Neural cell (in vitro differentiated cells): Measurements from ENCODE around the gene FOXS1. TPM values are rescaled to one million over a fixed set of nuclear protein-coding genes. Genes with fewer than 3 reads are reported as not detected.

Source experiments
- H2AFZ ChIP-seq: fragments of 200-600, 300-800 bp; sonication (generic), shearing (Covaris generic); 2 replicates; pipeline ENCODE4 v1.6.0; 2014; ENCODE audit warnings: low read depth, mild to moderate bottlenecking, antibody characterized with exemption, low read length, moderate library complexity
- H3F3A ChIP-seq: fragments of 200-600 bp; shearing (Covaris generic); 2 replicates; pipeline ENCODE4 v1.6.1; 2016; ENCODE audit warnings: mild to moderate bottlenecking, moderate library complexity, mixed read lengths, antibody characterized with exemption, low read length; ENCODE audit not compliant: insufficient read depth, poor library complexity, severe bottlenecking
- H3K27ac ChIP-seq: fragments of 200-600, 300-800 bp; sonication (generic), shearing (Covaris generic); 2 replicates; pipeline ENCODE4 v1.5.1; 2014; ENCODE audit warnings: mild to moderate bottlenecking, low read length, moderate library complexity
- H3K27me3 ChIP-seq: fragments of 300-800, 200-600 bp; sonication (generic), shearing (Covaris generic); 2 replicates; pipeline ENCODE4 v1.6.0; 2014; ENCODE audit warnings: mild to moderate bottlenecking, low read depth, low read length, moderate library complexity; ENCODE audit not compliant: insufficient read depth
- H3K36me3 ChIP-seq: fragments of 300-800, 200-600 bp; sonication (generic), shearing (Covaris generic); 2 replicates; pipeline ENCODE4 v1.5.1; 2014; ENCODE audit warnings: mild to moderate bottlenecking, antibody characterized with exemption, low read length, moderate library complexity; ENCODE audit not compliant: insufficient read depth
- H3K4me2 ChIP-seq: fragments of 300-800, 200-600 bp; sonication (generic), shearing (Covaris generic); 2 replicates; pipeline ENCODE4 v1.6.0; 2014; ENCODE audit warnings: mild to moderate bottlenecking, low read length
- H3K4me3 ChIP-seq: fragments of 300-800, 200-600 bp; sonication (generic), shearing (Covaris generic); 2 replicates; pipeline ENCODE4 v1.5.1; 2014; ENCODE audit warnings: mild to moderate bottlenecking, low read length, moderate library complexity
- H3K79me2 ChIP-seq: fragments of 200-600 bp; shearing (Covaris generic); replicated peaks from 2 replicates; pipeline ENCODE4 v1.6.0; 2014; ENCODE audit warnings: mild to moderate bottlenecking, low read length, moderate library complexity; ENCODE audit not compliant: insufficient read depth
- H3K9ac ChIP-seq: fragments of 300-800, 200-600 bp; sonication (generic), shearing (Covaris generic); 2 replicates; pipeline ENCODE4 v1.6.1; 2016; ENCODE audit warnings: mild to moderate bottlenecking, low read length, mixed read lengths
- H3K9me2 ChIP-seq: fragments of 200-600 bp; shearing (Covaris generic); 2 replicates; pipeline ENCODE4 v1.6.1; 2016; ENCODE audit warnings: mild to moderate bottlenecking, low read length, mixed read lengths; ENCODE audit not compliant: insufficient read depth
- H3K9me3 ChIP-seq: fragments of 200-600, 300-800 bp; sonication (generic), shearing (Covaris generic); 2 replicates; pipeline ENCODE4 v1.6.1; 2016; ENCODE audit warnings: mild to moderate bottlenecking, mixed run types, low read length, moderate library complexity, mixed read lengths
- H4K20me1 ChIP-seq: fragments of 200-600 bp; shearing (Covaris generic); 2 replicates; pipeline ENCODE4 v1.6.1; 2016; ENCODE audit warnings: mild to moderate bottlenecking, mixed run types; ENCODE audit not compliant: insufficient read depth
- CTCF ChIP-seq: fragments of 450-650 bp; IDR thresholded peaks from 2 replicates; pipeline ENCODE4 v1.5.1; 2014; ENCODE audit warnings: antibody characterized with exemption, mild to moderate bottlenecking, moderate library complexity; ENCODE audit not compliant: poor library complexity, severe bottlenecking
- EP300 ChIP-seq: fragments of 450-650 bp; conservative IDR thresholded peaks from 2 replicates; pipeline ENCODE4 v1.6.1; 2014; ENCODE audit warnings: antibody characterized with exemption, mild to moderate bottlenecking, moderate library complexity; ENCODE audit not compliant: poor library complexity, severe bottlenecking
- EZH2 ChIP-seq: fragments of 200-600, 300-800 bp; shearing (Covaris generic), sonication (generic); IDR thresholded peaks from 2 replicates; pipeline ENCODE4 v1.6.1; 2014; ENCODE audit warnings: antibody characterized with exemption, low read length, borderline replicate concordance, mild to moderate bottlenecking; ENCODE audit not compliant: insufficient read depth, poor library complexity, severe bottlenecking
- MXI1 ChIP-seq: fragments of 450-650 bp; conservative IDR thresholded peaks from 2 replicates; pipeline ENCODE4 v1.6.1; 2014; ENCODE audit warnings: antibody characterized with exemption, mild to moderate bottlenecking; ENCODE audit not compliant: poor library complexity, severe bottlenecking
- POLR2AphosphoS5 ChIP-seq: IDR thresholded peaks from 2 replicates; pipeline ENCODE4 v1.6.1; 2012
- RAD21 ChIP-seq: fragments of 450-650 bp; conservative IDR thresholded peaks from 2 replicates; pipeline ENCODE4 v1.6.1; 2014; ENCODE audit warnings: antibody characterized with exemption, mild to moderate bottlenecking, moderate library complexity
- REST ChIP-seq: IDR thresholded peaks from 2 replicates; pipeline ENCODE4 v1.6.1; 2012; ENCODE audit warnings: borderline replicate concordance
- SMC3 ChIP-seq: fragments of 450-650 bp; conservative IDR thresholded peaks from 2 replicates; pipeline ENCODE4 v1.6.1; 2014; ENCODE audit warnings: antibody characterized with exemption, mild to moderate bottlenecking, moderate library complexity; ENCODE audit not compliant: poor library complexity
- TAF1 ChIP-seq: IDR thresholded peaks from 2 replicates; pipeline ENCODE4 v1.6.1; 2012; ENCODE audit warnings: low read depth
- polyA plus RNA-seq: library from polyadenylated mRNA; depleted of rRNA; stranded (reverse); fragments of >200 nt; gene quantifications from 2 replicates; pipeline ENCODE4 v1.2.3, GENCODE V29; 2014

The FOXS1 gene
- polyA plus RNA-seq, 1 donor from 2014 or later, result not detected

DNA sequence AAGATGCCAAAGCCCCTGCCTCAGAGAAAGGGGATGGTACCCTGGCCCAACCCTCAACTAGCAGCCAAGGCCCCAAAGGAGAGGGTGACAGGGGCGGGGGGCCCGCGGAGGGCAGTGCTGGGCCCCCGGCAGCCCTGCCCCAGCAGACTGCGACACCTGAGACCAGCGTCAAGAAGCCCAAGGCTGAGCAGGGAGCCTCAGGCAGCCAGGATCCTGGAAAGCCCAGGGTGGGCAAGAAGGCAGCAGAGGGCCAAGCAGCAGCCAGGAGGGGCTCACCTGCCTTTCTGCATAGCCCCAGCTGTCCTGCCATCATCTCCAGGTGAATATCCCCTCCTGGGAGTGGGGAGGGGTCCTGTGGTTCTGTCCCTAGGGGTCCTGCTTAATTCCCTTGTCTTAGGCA lies 25.2 kb downstream of the FOXS1 start:
- Histone ChIP-seq H3K27ac (no peak overlapping the region), H3K4me3 (no peak overlapping the region), H3K9me3 (no peaks in the 10 kb centered on the region), H3K9me2 (no peaks in the 10 kb centered on the region), H3K36me3 (no peaks in the 10 kb centered on the region), H3F3A (no peaks in the 10 kb centered on the region), H3K9ac (no peak overlapping the region), H3K79me2 (no peaks in the 10 kb centered on the region), H3K27me3 (no peaks in the 10 kb centered on the region), H2AFZ (no peak overlapping the region), H3K4me2 (no peak overlapping the region), H4K20me1 (no peaks in the 10 kb centered on the region)
- TF ChIP-seq CTCF (no peak), SMC3 (no peak), RAD21 (no peak), EP300 (no peak), EZH2 (no peak), MXI1 (no peak), POLR2AphosphoS5 (no peak), TAF1 (no peak), REST (no peak)

DNA sequence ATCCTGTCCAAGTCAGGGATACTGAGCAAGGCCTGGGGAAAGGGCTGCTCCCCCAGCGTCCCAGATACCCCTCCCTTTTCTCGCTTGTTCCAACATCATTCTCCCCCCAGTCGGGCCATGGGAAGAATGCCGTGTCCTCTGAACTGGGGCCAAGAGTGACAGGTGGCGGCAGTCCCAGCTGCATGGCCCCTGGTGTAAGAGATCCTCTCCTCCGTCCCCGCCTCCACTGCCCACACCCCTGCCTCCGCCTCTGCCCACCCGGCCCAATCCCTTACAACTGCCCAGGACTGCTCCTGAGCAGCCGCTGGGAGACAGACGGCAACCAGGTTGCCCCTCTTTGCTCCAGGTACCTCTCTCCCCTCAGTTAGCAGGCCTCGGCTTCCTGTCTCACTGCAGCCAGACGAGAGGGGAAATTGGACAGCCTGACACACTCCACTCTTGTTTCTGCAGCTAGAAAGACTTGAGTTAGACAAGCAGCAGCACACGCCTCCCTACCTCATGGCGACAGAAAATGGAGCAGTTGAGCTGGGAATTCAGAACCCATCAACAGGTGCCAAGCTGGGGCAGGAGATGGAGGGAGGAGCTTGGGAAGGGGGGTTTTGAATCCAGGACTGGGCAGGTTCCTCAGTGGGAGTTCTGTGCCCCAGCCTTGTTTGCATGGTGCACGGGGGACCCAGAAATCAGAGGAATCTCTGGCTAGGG lies 26.2 kb downstream of the FOXS1 start, which contains the start of gene MYLK2:
MYLK2 (plus strand) TSS at position 274 of the 702 bp plus-strand sequence; CDS start at position 499, 225 bp downstream.
- no peak within 1 kb of the TSS for H3K4me2 ChIP-seq
- no peak for TF ChIP-seq CTCF
- TF ChIP-seq MXI1, result no peak
- TF ChIP-seq EP300, result no peak
- TF ChIP-seq SMC3, result no peak
- H3K4me3 ChIP-seq, result no peak within 1 kb of the TSS
- no peak within 1 kb of the TSS for H3K9ac ChIP-seq
- H4K20me1 ChIP-seq, result no peaks in the 10 kb centered on the region
- no peaks in the 10 kb centered on the region for H3K9me2 ChIP-seq
- no peak within 1 kb of the TSS for H3K27ac ChIP-seq
- no peaks in the 10 kb centered on the region for H3K9me3 ChIP-seq
- H3K36me3 ChIP-seq, result no peaks in the 10 kb centered on the region
- no peaks in the 10 kb centered on the region for H3K27me3 ChIP-seq
- no peak within 1 kb of the TSS for H2AFZ ChIP-seq
- H3F3A ChIP-seq, result no peaks in the 10 kb centered on the region
- H3K79me2 ChIP-seq, result no peaks in the 10 kb centered on the region
